ENCODE data around the gene ZNF688. TPM values are rescaled to one million over a fixed set of nuclear protein-coding genes. Genes with fewer than 3 reads are reported as not detected.

The ZNF688 gene
- total and polyA plus RNA-seq, 2 of the 13 experiments (the other 11 are each of a cell fraction or from before 2014, with no cell fraction given), result 2.4 to 5.4 TPM

GRCh38 chr16:30526823-30527634, 44.5 kb downstream of the ZNF688 start (continued):
- TF ChIP-seq TBL1XR1 (IDR thresholded peaks at IDR 0.05; ENCODE audit: borderline replicate concordance, low read length, partially characterized antibody) (peak; percentile 53), ZNF564 (CRISPR knock-in tag; IDR thresholded peaks at IDR 0.05) (no peak), ZNF121 (CRISPR knock-in tag; IDR thresholded peaks at IDR 0.05) (no peak), ZNF652 (CRISPR knock-in tag; IDR thresholded peaks at IDR 0.05; ENCODE audit: borderline replicate concordance, low read depth) (peak; percentile 93), ZNF207 (IDR thresholded peaks at IDR 0.05; ENCODE audit: borderline replicate concordance) (no peak), TAF15 (IDR thresholded peaks at IDR 0.05; ENCODE audit: low read depth, low read length, poor library complexity, severe bottlenecking) (peak; percentile 61), ZNF713 (CRISPR knock-in tag; IDR thresholded peaks at IDR 0.05) (0 out of 2 replicates have a peak, but pooled peaks have one; percentile 78), GLI4 (CRISPR knock-in tag; IDR thresholded peaks at IDR 0.05; ENCODE audit: borderline replicate concordance) (no peak), ZFP36 (IDR thresholded peaks at IDR 0.05; ENCODE audit: borderline replicate concordance, low read depth, low read length, partially characterized antibody) (no peak), NONO (IDR thresholded peaks at IDR 0.05) (no peak), NONO (CRISPR knock-in tag; conservative IDR thresholded peaks at IDR 0.05) (0 out of 2 replicates have a peak, but pooled peaks have one; percentile 37), ZNF563 (CRISPR knock-in tag; IDR thresholded peaks at IDR 0.05) (peak; percentile 69; the same call in 1 of the 2 replicates), ZNF496 (CRISPR knock-in tag; IDR thresholded peaks at IDR 0.05; ENCODE audit: insufficient replicate concordance) (no peak), POLR2G (IDR thresholded peaks at IDR 0.05; ENCODE audit: low read depth, low read length) (peak; percentile 91), HNF4A (CRISPR knock-in tag; IDR thresholded peaks at IDR 0.05) (peak; percentile 18), SMAD3 (CRISPR knock-in tag; IDR thresholded peaks at IDR 0.05) (peak; percentile 66), SRF (IDR thresholded peaks at IDR 0.05; ENCODE audit: low read depth, low read length) (no peak), TEAD2 (CRISPR knock-in tag; IDR thresholded peaks at IDR 0.05) (no peak), ZNF30 (CRISPR knock-in tag; IDR thresholded peaks at IDR 0.05) (no peak), SALL2 (CRISPR knock-in tag; IDR thresholded peaks at IDR 0.05) (peak; percentile 63), PRPF4 (IDR thresholded peaks at IDR 0.05; ENCODE audit: low read depth, low read length, poor library complexity, severe bottlenecking) (no peak), ZNF446 (CRISPR knock-in tag; IDR thresholded peaks at IDR 0.05) (no peak), NFKBIZ (CRISPR knock-in tag; IDR thresholded peaks at IDR 0.05) (no peak), ZNF543 (CRISPR knock-in tag; IDR thresholded peaks at IDR 0.05) (0 out of 2 replicates have a peak, but pooled peaks have one; percentile 51), DRAP1 (CRISPR knock-in tag; IDR thresholded peaks at IDR 0.05) (peak; percentile 71; the same call in 1 of the 2 replicates), SAP130 (CRISPR knock-in tag; IDR thresholded peaks at IDR 0.05; ENCODE audit: low read depth) (peak; percentile 90)

All from HepG2 (cell line).